SK-N-SH (cell line): ENCODE results near the gene ZSWIM8. TPM values are rescaled to one million over a fixed set of nuclear protein-coding genes. Genes with fewer than 3 reads are reported as not detected.

Experiments
- CTCF ChIA-PET: fragments of 300-600, 350-600 bp; formaldehyde crosslinking; extraction: SDS; loops from one replicate; lab custom pipeline; 2021; lab: Yijun Ruan, JAX
- POLR2A ChIA-PET: fragments of 350-600 bp; sonication (Branson Sonifier 250); formaldehyde crosslinking; extraction: SDS; loops from one replicate; lab custom pipeline; 2020; ENCODE audit warnings: antibody characterized with exemption, inconsistent platforms; lab: Yijun Ruan, JAX
- DNase-seq: peaks from one replicate; pipeline ENCODE4 v3.0.0; 2012
- H2AFZ ChIP-seq: fragments of 200-600 bp; sonication (generic); 2 replicates; pipeline ENCODE4 v1.8.1; 2016; ENCODE audit warnings: antibody characterized with exemption, mild to moderate bottlenecking, low read depth
- H3F3A ChIP-seq: fragments of 200-600 bp; sonication (generic); replicated peaks from 2 replicates; pipeline ENCODE3; 2016; ENCODE audit warnings: antibody characterized with exemption, mild to moderate bottlenecking; ENCODE audit not compliant: insufficient read depth
- H3K27ac ChIP-seq, 2 experiments: fragments of 200-500 bp in 1 of 2; fragments of 200-600 bp in 1 of 2; sonication (Bioruptor generic) in 1 of 2; sonication (generic), shearing (Covaris generic) in 1 of 2; 2 replicates each; pipeline versions ENCODE4 v1.5.1 to v1.6.1; 2014 to 2016; ENCODE audit warnings: low read depth in 2 of 2, inconsistent platforms in 1 of 2, low read length in 1 of 2, mild to moderate bottlenecking in 1 of 2, mixed read lengths in 1 of 2
- H3K27me3 ChIP-seq: fragments of 200-600 bp; sonication (generic), shearing (Covaris generic); 2 replicates; pipeline ENCODE4 v1.6.1; 2016; ENCODE audit warnings: mixed run types; ENCODE audit not compliant: insufficient read depth
- H3K36me3 ChIP-seq, 2 experiments: fragments of 200-500 bp in 1 of 2; fragments of 200-600 bp in 1 of 2; sonication (Bioruptor generic) in 1 of 2; sonication (generic) in 1 of 2; replicated peaks in 1 of 2; 2 replicates each; pipeline versions ENCODE3 to v1.5.1; 2014 to 2016; ENCODE audit warnings: low read length in 1 of 2, mild to moderate bottlenecking in 1 of 2; ENCODE audit not compliant: insufficient read depth in 2 of 2, control insufficient read depth in 1 of 2
- H3K4me1 ChIP-seq, 2 experiments: fragments of 200-500 bp in 1 of 2; fragments of 200-600 bp in 1 of 2; sonication (Bioruptor generic) in 1 of 2; sonication (generic), shearing (Covaris generic) in 1 of 2; 2 replicates each; pipeline versions ENCODE4 v1.5.1 to v1.6.1; 2014 to 2016; ENCODE audit warnings: low read depth in 1 of 2, low read length in 1 of 2, mixed run types in 1 of 2; ENCODE audit not compliant: insufficient read depth in 2 of 2, control insufficient read depth in 1 of 2
- H3K4me2 ChIP-seq: fragments of 200-600 bp; sonication (generic), shearing (Covaris generic); 2 replicates; pipeline ENCODE4 v1.6.1; 2017; ENCODE audit warnings: mixed run types
- H3K4me3 ChIP-seq, 2 experiments: fragments of 200-500 bp in 1 of 2; fragments of 200-600 bp in 1 of 2; sonication (Bioruptor generic) in 1 of 2; sonication (generic), shearing (Covaris generic) in 1 of 2; 2 replicates each; pipeline versions ENCODE4 v1.5.1 to v1.8.1; 2014 to 2016; ENCODE audit warnings: low read depth in 2 of 2, inconsistent platforms in 1 of 2, low read length in 1 of 2, mild to moderate bottlenecking in 1 of 2, mixed read lengths in 1 of 2, moderate library complexity in 1 of 2
- H3K79me2 ChIP-seq: fragments of 200-600 bp; sonication (generic); 2 replicates; pipeline ENCODE4 v1.8.1; 2017; ENCODE audit warnings: mild to moderate bottlenecking; ENCODE audit not compliant: insufficient read depth
- H3K9ac ChIP-seq: fragments of 200-600 bp; sonication (generic); 2 replicates; pipeline ENCODE4 v1.6.1; 2017; ENCODE audit warnings: mixed run types
- H3K9me2 ChIP-seq: fragments of 200-600 bp; sonication (generic); 2 replicates; pipeline ENCODE4 v1.6.1; 2017; ENCODE audit warnings: mixed run types
- H3K9me3 ChIP-seq: fragments of 200-600 bp; sonication (generic); 2 replicates; pipeline ENCODE4 v1.6.1; 2017; ENCODE audit warnings: mixed run types, mild to moderate bottlenecking, moderate library complexity
- H4K20me1 ChIP-seq: fragments of 200-600 bp; sonication (generic); 2 replicates; pipeline ENCODE4 v1.6.1; 2017; ENCODE audit warnings: mild to moderate bottlenecking, mixed run types; ENCODE audit not compliant: insufficient read depth
- ELF1 ChIP-seq: IDR thresholded peaks from 2 replicates; pipeline ENCODE4 v1.4.0; 2012
- EZH2phosphoT487 ChIP-seq: fragments of 200-600 bp; sonication (generic); IDR thresholded peaks from 2 replicates; pipeline ENCODE4 v1.6.1; 2017; ENCODE audit warnings: low read depth, mixed run types, mild to moderate bottlenecking, antibody characterized with exemption, moderate library complexity, borderline replicate concordance
- MEF2A ChIP-seq: IDR thresholded peaks from 2 replicates; pipeline ENCODE4 v1.4.0; 2012; ENCODE audit warnings: low read depth, borderline replicate concordance
- MXI1 ChIP-seq: IDR thresholded peaks from 2 replicates; pipeline ENCODE4 v1.6.1; 2012; ENCODE audit warnings: mild to moderate bottlenecking, low read depth, low read length, improper control_type of control experiment
- NFIC ChIP-seq: IDR thresholded peaks from 2 replicates; pipeline ENCODE4 v1.4.0; 2012; ENCODE audit warnings: borderline replicate concordance
- RXRA ChIP-seq: IDR thresholded peaks from 2 replicates; pipeline ENCODE4 v1.4.0; 2012; ENCODE audit warnings: low read depth, mild to moderate bottlenecking, borderline replicate concordance
- SIN3A ChIP-seq: IDR thresholded peaks from 2 replicates; pipeline ENCODE4 v1.6.1; 2012; ENCODE audit warnings: low read depth, mild to moderate bottlenecking, low read length, moderate library complexity, borderline replicate concordance
- SMC3 ChIP-seq: IDR thresholded peaks from 2 replicates; pipeline ENCODE4 v1.6.1; 2012; ENCODE audit warnings: low read depth, low read length, improper control_type of control experiment
- YY1 ChIP-seq: IDR thresholded peaks from 2 replicates; pipeline ENCODE4 v1.4.0; 2012; ENCODE audit warnings: low read depth, mild to moderate bottlenecking
- WGBS: methylation state at CpG from one replicate; pipeline ENCODE4 v1.1.6; 2017; ENCODE audit warnings: low lambda C conversion rate; 5-methylcytosine and 5-hydroxymethylcytosine counted together
- polyA plus RNA-seq, 3 experiments: library from polyadenylated mRNA; depleted of rRNA; stranded (reverse); fragments of >200 nt; gene quantifications; 2 replicates each; pipeline ENCODE4 v1.2.3, GENCODE V29; 2012
- TF ChIP-seq, protein P1 (sequence below): IDR thresholded peaks from 2 replicates; pipeline ENCODE4 v1.6.1; 2012; ENCODE audit warnings: mild to moderate bottlenecking, low read depth, low read length, moderate library complexity

Gene ZSWIM8
- polyA plus RNA-seq, 1 of the 3 experiments (the other 2 are of a cell fraction): 97.3 TPM

DNA sequence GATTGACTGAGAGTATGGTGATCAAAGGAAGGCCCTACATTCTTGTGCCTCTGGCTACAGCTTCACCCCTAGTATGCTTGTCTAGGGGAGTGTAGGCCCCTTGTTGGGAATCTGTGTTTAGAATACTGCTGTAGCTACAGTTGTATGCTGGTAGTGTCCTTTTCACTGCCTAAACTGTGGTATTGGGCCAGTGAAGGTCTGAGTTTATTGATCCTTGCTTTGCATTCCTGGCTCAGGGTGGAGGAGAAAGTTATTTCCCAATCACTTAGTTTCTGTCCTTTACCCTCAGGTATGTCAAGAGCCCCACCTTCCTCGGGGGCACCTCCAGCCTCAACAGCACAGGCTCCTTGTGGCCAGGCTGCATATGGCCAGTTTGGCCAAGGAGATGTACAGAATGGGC lies 34.6 kb upstream of the ZSWIM8 start:
- H3K4me1 ChIP-seq: peaks cover 0 to 2% of the 10 kb centered on the region in 2 experiments; a peak in 1 of 4 replicates
- peaks cover 18% of the 10 kb centered on the region for H4K20me1 ChIP-seq
- H3K4me3 ChIP-seq: no peak overlapping the region
- H2AFZ ChIP-seq: no peak overlapping the region
- no peaks in the 10 kb centered on the region for H3K27me3 ChIP-seq
- 83% methylated on average over 1 of the region's 1 CpG for WGBS
- ChIA-PET CTCF (no interaction called here), POLR2A (no interaction called here)
- DNase-seq: no peak
- no peak overlapping the region for H3K27ac ChIP-seq
- H3K9me3 ChIP-seq: no peaks in the 10 kb centered on the region
- peaks cover 93% of the 10 kb centered on the region for H3K79me2 ChIP-seq
- TF ChIP-seq SMC3 (no peak), EZH2phosphoT487 (no peak), NFIC (no peak), ELF1 (no peak), YY1 (no peak), MEF2A (no peak), RXRA (no peak)
- TF ChIP-seq, protein P1, sequence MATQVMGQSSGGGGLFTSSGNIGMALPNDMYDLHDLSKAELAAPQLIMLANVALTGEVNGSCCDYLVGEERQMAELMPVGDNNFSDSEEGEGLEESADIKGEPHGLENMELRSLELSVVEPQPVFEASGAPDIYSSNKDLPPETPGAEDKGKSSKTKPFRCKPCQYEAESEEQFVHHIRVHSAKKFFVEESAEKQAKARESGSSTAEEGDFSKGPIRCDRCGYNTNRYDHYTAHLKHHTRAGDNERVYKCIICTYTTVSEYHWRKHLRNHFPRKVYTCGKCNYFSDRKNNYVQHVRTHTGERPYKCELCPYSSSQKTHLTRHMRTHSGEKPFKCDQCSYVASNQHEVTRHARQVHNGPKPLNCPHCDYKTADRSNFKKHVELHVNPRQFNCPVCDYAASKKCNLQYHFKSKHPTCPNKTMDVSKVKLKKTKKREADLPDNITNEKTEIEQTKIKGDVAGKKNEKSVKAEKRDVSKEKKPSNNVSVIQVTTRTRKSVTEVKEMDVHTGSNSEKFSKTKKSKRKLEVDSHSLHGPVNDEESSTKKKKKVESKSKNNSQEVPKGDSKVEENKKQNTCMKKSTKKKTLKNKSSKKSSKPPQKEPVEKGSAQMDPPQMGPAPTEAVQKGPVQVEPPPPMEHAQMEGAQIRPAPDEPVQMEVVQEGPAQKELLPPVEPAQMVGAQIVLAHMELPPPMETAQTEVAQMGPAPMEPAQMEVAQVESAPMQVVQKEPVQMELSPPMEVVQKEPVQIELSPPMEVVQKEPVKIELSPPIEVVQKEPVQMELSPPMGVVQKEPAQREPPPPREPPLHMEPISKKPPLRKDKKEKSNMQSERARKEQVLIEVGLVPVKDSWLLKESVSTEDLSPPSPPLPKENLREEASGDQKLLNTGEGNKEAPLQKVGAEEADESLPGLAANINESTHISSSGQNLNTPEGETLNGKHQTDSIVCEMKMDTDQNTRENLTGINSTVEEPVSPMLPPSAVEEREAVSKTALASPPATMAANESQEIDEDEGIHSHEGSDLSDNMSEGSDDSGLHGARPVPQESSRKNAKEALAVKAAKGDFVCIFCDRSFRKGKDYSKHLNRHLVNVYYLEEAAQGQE: no peak
- peaks cover 51 to 76% of the 10 kb centered on the region in 2 experiments for H3K36me3 ChIP-seq
- no peaks in the 10 kb centered on the region for H3K9me2 ChIP-seq
- no peak overlapping the region for H3K4me2 ChIP-seq
- no peak overlapping the region for H3K9ac ChIP-seq
- no peaks in the 10 kb centered on the region for H3F3A ChIP-seq

DNA sequence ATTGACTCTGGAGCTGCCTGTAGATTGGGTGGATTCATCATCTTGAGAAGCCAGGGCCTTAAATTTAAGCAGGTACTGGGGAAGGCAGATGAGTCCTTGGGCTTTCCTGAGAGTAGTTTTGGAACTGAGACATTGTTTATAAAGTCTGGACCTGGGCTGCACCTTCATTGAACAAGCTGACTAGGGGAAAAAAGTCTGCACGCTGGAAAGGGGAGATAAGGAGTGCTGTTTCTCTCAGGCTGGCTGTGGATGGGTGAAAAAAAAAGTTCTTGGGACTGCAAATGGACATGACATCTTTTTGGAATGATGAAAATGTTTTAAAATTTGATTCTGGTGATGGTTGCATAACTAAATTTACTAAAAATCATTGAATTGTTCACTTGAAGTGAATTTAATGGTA lies 29.2 kb upstream of the ZSWIM8 start:
- TF ChIP-seq MXI1 (no peak), NFIC (no peak), SIN3A (no peak)
- Histone ChIP-seq H3K79me2 (peaks cover 80% of the 10 kb centered on the region), H3K9me3 (no peaks in the 10 kb centered on the region), H3K27ac (no peak overlapping the region), H2AFZ (no peak overlapping the region), H4K20me1 (peaks cover 10% of the 10 kb centered on the region; the same call in 1 of the 2 replicates), H3K27me3 (no peaks in the 10 kb centered on the region), H3K4me2 (no peak overlapping the region), H3K4me1 (no peaks in the 10 kb centered on the region), H3K4me3 (no peak overlapping the region), H3F3A (peaks cover 4% of the 10 kb centered on the region), H3K9me2 (no peaks in the 10 kb centered on the region), H3K36me3 (peaks cover 45 to 76% of the 10 kb centered on the region in 2 experiments), H3K9ac (no peak overlapping the region)
- WGBS: 84% methylated on average over 1 of the region's 1 CpG
- CTCF ChIA-PET: no interaction called here
- POLR2A ChIA-PET: interaction anchor here (0.6 kb wide), 1 partner anchor 24 kb away, joined by 3 read pairs; no protein-coding TSS in a partner anchor
- no peak for DNase-seq
